ENCODE measurements around the gene CCNB1.

- TF ChIP-seq CTCF (IDR thresholded peaks at IDR 0.05): peak in 2 of 7 experiments; percentile 15 to 43
- peak in 2 of 3 donors; percentile 43 to 54 for TF ChIP-seq POLR2A (IDR thresholded peaks at IDR 0.05)
Measured at GRCh38 chr5:69166686-69167492, at the start of gene CCNB1.
